Activated gamma-delta T cell (primary cell): Measurements from ENCODE around the gene PARD3.
"Not testable (repeated sequence)": the region's sequence is repeated elsewhere in the genome, so short reads cannot be mapped to it uniquely, and the experiment has no call there.

Experiments used
- DNase-seq: peaks from one replicate; lab custom pipeline; 2025; lab: John Stamatoyannopoulos, UW

The PARD3 gene

GRCh38 chr10:34423673-34424625, 391.1 kb downstream of the PARD3 start:
- no peak for DNase-seq

- no peak for DNase-seq
Measured at GRCh38 chr10:34420795-34421194, 394.3 kb downstream of the PARD3 start.

GRCh38 chr10:34420273-34420672, 394.8 kb downstream of the PARD3 start:
- no peak for DNase-seq

- DNase-seq: no peak
Measured at GRCh38 chr10:34415039-34415438, 400.1 kb downstream of the PARD3 start.

- no peak for DNase-seq
Measured at GRCh38 chr10:34413756-34414587, 401.1 kb downstream of the PARD3 start.

GRCh38 chr10:34413214-34413613, 401.9 kb downstream of the PARD3 start:
- DNase-seq: no peak

- no peak for DNase-seq
Measured at GRCh38 chr10:34408956-34409355, 406.1 kb downstream of the PARD3 start.

- no peak for DNase-seq
Measured at GRCh38 chr10:34408381-34408780, 406.7 kb downstream of the PARD3 start.

GRCh38 chr10:34407324-34407805, 407.7 kb downstream of the PARD3 start:
- DNase-seq: no peak

GRCh38 chr10:34406463-34407323, 408.4 kb downstream of the PARD3 start:
- no peak for DNase-seq

GRCh38 chr10:34405611-34406462, 409.3 kb downstream of the PARD3 start:
- DNase-seq: no peak

GRCh38 chr10:34403512-34403911, 411.6 kb downstream of the PARD3 start:
- DNase-seq: no peak

- DNase-seq: no peak
Measured at GRCh38 chr10:34400075-34400474, 415.0 kb downstream of the PARD3 start.

GRCh38 chr10:34399013-34399412, 416.1 kb downstream of the PARD3 start:
- no peak for DNase-seq

GRCh38 chr10:34397324-34397723, 417.8 kb downstream of the PARD3 start:
- no peak for DNase-seq

GRCh38 chr10:34396663-34397062, 418.4 kb downstream of the PARD3 start:
- no peak for DNase-seq

GRCh38 chr10:34392641-34393170, 422.4 kb downstream of the PARD3 start:
- DNase-seq: no peak

- DNase-seq: not testable (repeated sequence)
Measured at GRCh38 chr10:34391168-34391567, 423.9 kb downstream of the PARD3 start.

- no peak for DNase-seq
Measured at GRCh38 chr10:34389801-34390200, 425.3 kb downstream of the PARD3 start.

- no peak for DNase-seq
Measured at GRCh38 chr10:34386921-34387320, 428.2 kb downstream of the PARD3 start.
